Measurements from ENCODE around the gene KIAA1143.

The KIAA1143 gene

DNA sequence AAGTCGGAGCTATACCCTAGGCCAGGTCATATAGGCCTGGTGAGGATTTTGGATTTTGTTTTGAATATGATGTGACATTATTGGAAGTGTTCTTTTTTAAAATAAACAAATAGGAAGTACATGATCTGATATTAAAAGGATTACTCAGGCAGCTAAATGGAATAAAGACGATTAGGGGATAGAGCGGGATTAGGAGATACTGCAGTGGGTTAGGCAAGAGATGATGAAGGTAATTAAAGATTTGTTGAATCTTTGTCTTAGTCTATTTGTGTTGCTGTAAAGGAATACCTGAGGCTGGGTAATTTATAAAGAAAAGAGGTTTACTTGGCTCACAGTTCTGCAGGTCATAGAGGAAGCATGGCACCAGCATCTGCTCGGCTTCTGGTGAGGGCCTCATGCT lies 21.5 kb upstream of the KIAA1143 start:
- no peaks in the 10 kb centered on the region for H3K9me3 ChIP-seq (ENCODE audit: control insufficient read depth, low read length)
- no peak overlapping the region for H3K9ac ChIP-seq
- no peak overlapping the region for H2AFZ ChIP-seq
- H3K4me3 ChIP-seq (ENCODE audit: low read depth, low read length), result no peak overlapping the region
- H3K27me3 ChIP-seq (ENCODE audit: control insufficient read depth, insufficient read depth, low read length), result no peaks in the 10 kb centered on the region
- H3K4me2 ChIP-seq (ENCODE audit: low read length), result no peak overlapping the region
- H3K79me2 ChIP-seq, result no peaks in the 10 kb centered on the region
- TF ChIP-seq, protein P1, sequence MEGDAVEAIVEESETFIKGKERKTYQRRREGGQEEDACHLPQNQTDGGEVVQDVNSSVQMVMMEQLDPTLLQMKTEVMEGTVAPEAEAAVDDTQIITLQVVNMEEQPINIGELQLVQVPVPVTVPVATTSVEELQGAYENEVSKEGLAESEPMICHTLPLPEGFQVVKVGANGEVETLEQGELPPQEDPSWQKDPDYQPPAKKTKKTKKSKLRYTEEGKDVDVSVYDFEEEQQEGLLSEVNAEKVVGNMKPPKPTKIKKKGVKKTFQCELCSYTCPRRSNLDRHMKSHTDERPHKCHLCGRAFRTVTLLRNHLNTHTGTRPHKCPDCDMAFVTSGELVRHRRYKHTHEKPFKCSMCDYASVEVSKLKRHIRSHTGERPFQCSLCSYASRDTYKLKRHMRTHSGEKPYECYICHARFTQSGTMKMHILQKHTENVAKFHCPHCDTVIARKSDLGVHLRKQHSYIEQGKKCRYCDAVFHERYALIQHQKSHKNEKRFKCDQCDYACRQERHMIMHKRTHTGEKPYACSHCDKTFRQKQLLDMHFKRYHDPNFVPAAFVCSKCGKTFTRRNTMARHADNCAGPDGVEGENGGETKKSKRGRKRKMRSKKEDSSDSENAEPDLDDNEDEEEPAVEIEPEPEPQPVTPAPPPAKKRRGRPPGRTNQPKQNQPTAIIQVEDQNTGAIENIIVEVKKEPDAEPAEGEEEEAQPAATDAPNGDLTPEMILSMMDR (IDR thresholded peaks at IDR 0.05), result no peak
- H3K4me1 ChIP-seq, result no peaks in the 10 kb centered on the region
- no peaks in the 10 kb centered on the region for H3K36me3 ChIP-seq (ENCODE audit: control insufficient read depth, insufficient read depth, low read length)
- no peak overlapping the region for H3K27ac ChIP-seq

DNA sequence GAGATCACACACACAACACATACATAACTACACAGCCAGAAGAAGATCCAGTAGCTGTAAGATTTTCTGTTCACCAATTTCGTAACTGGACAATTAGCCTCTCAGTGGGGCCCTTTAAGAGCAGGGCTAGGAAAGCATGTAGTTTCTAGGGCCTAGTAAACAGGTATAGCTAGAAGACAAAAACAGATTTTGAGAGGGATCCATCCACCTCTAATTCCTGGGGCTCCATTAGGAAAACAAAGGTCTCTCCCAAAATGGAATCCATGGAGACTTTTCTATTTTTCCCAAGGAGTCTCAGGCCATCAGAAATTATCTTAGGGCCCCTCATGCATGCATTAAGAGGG lies 10.7 kb upstream of the KIAA1143 start:
- Histone ChIP-seq H3K4me3 (ENCODE audit: low read depth, low read length) (no peak overlapping the region), H3K79me2 (no peaks in the 10 kb centered on the region), H3K9ac (no peak overlapping the region), H3K4me1 (no peaks in the 10 kb centered on the region), H2AFZ (no peak overlapping the region), H3K27me3 (ENCODE audit: control insufficient read depth, insufficient read depth, low read length) (no peaks in the 10 kb centered on the region), H3K36me3 (ENCODE audit: control insufficient read depth, insufficient read depth, low read length) (no peaks in the 10 kb centered on the region), H3K9me3 (ENCODE audit: control insufficient read depth, low read length) (no peaks in the 10 kb centered on the region), H3K4me2 (ENCODE audit: low read length) (no peak overlapping the region), H3K27ac (no peak overlapping the region)
- TF ChIP-seq, protein P1 (IDR thresholded peaks at IDR 0.05), result no peak

DNA sequence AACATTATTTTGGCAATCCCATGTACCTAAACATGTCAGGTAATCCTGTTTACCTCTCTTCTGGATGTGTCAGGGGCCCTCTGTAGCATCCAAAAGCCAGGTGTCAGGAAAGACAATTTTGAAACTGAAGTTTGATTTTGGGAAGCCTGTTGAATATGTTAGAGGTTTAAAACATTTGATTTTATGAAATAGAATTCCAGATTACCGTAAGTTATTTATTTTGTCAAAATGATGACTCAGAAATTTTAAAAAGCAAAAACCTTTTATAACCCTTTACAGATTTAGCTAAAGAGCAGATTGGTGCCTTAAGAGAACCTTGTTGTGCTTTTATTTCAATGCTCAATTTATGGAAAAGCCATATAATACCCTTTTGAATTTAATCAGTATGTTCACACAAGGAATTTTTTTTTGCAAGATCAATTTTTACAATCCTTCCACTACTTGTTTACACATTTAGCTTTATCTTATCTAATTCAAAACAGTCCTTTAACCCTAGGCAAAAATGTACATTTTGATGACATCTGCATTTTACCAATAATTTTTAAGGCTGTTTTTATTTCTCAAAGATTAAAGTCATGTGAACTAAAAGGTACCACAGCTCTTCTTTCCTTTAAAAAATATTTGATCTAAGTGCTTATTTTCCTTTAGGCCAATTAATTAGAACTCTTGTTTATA lies 10.1 kb upstream of the KIAA1143 start:
- TF ChIP-seq, protein P1 (IDR thresholded peaks at IDR 0.05), result no peak
- Histone ChIP-seq H3K36me3 (ENCODE audit: control insufficient read depth, insufficient read depth, low read length) (no peaks in the 10 kb centered on the region), H2AFZ (no peak overlapping the region), H3K4me3 (ENCODE audit: low read depth, low read length) (no peak overlapping the region), H3K79me2 (no peaks in the 10 kb centered on the region), H3K4me1 (no peaks in the 10 kb centered on the region), H3K27me3 (ENCODE audit: control insufficient read depth, insufficient read depth, low read length) (no peaks in the 10 kb centered on the region), H3K9me3 (ENCODE audit: control insufficient read depth, low read length) (no peaks in the 10 kb centered on the region), H3K27ac (no peak overlapping the region), H3K9ac (no peak overlapping the region), H3K4me2 (ENCODE audit: low read length) (no peak overlapping the region)

DNA sequence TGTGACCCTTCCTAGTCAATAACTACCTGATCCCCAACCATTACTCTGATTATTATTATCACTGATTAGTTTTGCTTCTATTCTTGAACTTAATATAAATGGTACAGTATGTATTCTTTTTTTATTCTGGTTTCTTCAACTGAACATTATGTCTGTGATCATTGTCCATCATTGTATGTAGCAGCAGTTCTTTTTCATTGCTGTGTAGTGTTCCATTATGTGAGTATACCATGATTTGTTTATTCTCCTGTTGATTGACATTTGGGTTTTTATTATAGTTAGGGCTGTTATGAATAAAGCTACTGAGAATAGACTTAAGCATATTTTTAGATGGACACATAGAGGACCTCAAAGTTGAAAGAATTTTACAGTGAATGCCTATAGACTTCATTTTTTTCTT lies 2.8 kb upstream of the KIAA1143 start:
- H2AFZ ChIP-seq, result no peak overlapping the region
- no peak overlapping the region for H3K4me2 ChIP-seq (ENCODE audit: low read length)
- no peaks in the 10 kb centered on the region for H3K36me3 ChIP-seq (ENCODE audit: control insufficient read depth, insufficient read depth, low read length)
- no peaks in the 10 kb centered on the region for H3K27me3 ChIP-seq (ENCODE audit: control insufficient read depth, insufficient read depth, low read length)
- no peak overlapping the region for H3K9ac ChIP-seq
- H3K4me3 ChIP-seq (ENCODE audit: low read depth, low read length), result no peak overlapping the region
- H3K9me3 ChIP-seq (ENCODE audit: control insufficient read depth, low read length), result no peaks in the 10 kb centered on the region
- TF ChIP-seq, protein P1 (IDR thresholded peaks at IDR 0.05), result no peak
- peaks cover 8% of the 10 kb centered on the region for H3K4me1 ChIP-seq
- no peak overlapping the region for H3K27ac ChIP-seq
- peaks cover 10% of the 10 kb centered on the region for H3K79me2 ChIP-seq

DNA sequence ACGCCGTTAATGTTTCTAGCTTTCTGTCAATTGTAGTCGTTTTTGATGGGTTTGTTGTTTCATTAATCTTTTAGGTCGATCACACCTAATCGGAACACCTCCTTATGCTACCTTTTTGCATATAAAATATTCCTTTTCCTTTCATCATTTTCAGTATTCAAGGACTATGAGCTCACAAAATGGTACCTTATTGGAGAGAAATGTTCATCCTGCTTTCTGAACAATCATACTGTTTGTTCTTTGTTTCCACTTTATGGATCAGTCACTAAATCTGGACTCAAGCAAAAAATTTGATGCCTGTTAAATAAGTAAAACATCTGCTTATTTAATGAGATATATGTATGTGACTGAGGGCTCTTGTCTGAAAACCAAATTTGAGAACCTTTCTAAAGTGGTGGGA lies 1.3 kb upstream of the KIAA1143 start:
- Histone ChIP-seq H3K27ac (no peak overlapping the region), H3K79me2 (peaks cover 10% of the 10 kb centered on the region), H3K9ac (no peak overlapping the region), H3K9me3 (ENCODE audit: control insufficient read depth, low read length) (no peaks in the 10 kb centered on the region), H3K4me1 (peaks cover 8% of the 10 kb centered on the region), H3K4me2 (ENCODE audit: low read length) (no peak overlapping the region), H3K36me3 (ENCODE audit: control insufficient read depth, insufficient read depth, low read length) (no peaks in the 10 kb centered on the region), H2AFZ (peak overlapping the region; percentile 90), H3K27me3 (ENCODE audit: control insufficient read depth, insufficient read depth, low read length) (no peaks in the 10 kb centered on the region), H3K4me3 (ENCODE audit: low read depth, low read length) (no peak overlapping the region)
- TF ChIP-seq, protein P1 (IDR thresholded peaks at IDR 0.05), result no peak
